Activated CD8-positive, alpha-beta T cell treated with anti-CD3 and anti-CD28 coated beads, Interleukin-2, amount 10 ng/mL, durations not matched to agents 7 days and 5 days (primary cell): Measurements from ENCODE around the gene GMCL2. TPM values are rescaled to one million over a fixed set of nuclear protein-coding genes. Genes with fewer than 3 reads are reported as not detected.
A peak's percentile ranks its signal among the peaks of the same experiment; 100 is the strongest.

Source experiments
- ATAC-seq: fragments of 150-1000 bp; cut with Tn5 transposase; one replicate; pipeline ENCODE4 v1.10.0; 2021; ENCODE audit warnings: moderate library complexity
- CTCF ChIA-PET: fragments of 350-600 bp; sonication (Branson Sonifier 250); formaldehyde crosslinking; loops from one replicate; lab custom pipeline; 2021; ENCODE audit warnings: antibody characterized with exemption; lab: Charles Lee
- POLR2A ChIA-PET: fragments of 350-600 bp; sonication (Branson Sonifier 250); formaldehyde crosslinking; loops from one replicate; lab custom pipeline; 2021; ENCODE audit warnings: antibody characterized with exemption; lab: Charles Lee
- DNase-seq: peaks from one replicate; pipeline ENCODE4 v3.0.0-alpha.2; 2020
- H3K27ac Mint-ChIP-seq: one replicate; pipeline ENCODE4 v1.8.0; 2021; ENCODE audit warnings: mild to moderate bottlenecking, mixed read lengths
- H3K27me3 Mint-ChIP-seq: one replicate; pipeline ENCODE4 v1.8.0; 2021; ENCODE audit warnings: low read depth, mixed read lengths
- H3K36me3 Mint-ChIP-seq: one replicate; pipeline ENCODE4 v1.8.0; 2021; ENCODE audit warnings: low read depth, mixed read lengths
- H3K4me1 Mint-ChIP-seq: one replicate; pipeline ENCODE4 v1.8.0; 2021; ENCODE audit warnings: low read depth, mixed read lengths
- H3K4me3 Mint-ChIP-seq: one replicate; pipeline ENCODE4 v1.8.0; 2021; ENCODE audit warnings: mild to moderate bottlenecking, mixed read lengths
- H3K9me3 Mint-ChIP-seq: one replicate; pipeline ENCODE4 v1.8.0; 2022; ENCODE audit warnings: mixed read lengths; ENCODE audit not compliant: insufficient read depth
- total RNA-seq, 2 experiments: library from RNA; stranded (reverse); gene quantifications; one replicate each; pipeline ENCODE4 v1.2.3, GENCODE V29; 2021

Gene GMCL2
- total RNA-seq, 2 experiments from 2014 or later, result not detected

- POLR2A ChIA-PET, result interaction anchor here (0.6 kb wide), 1 partner anchor 736 kb away, joined by 3 read pairs; no protein-coding TSS in a partner anchor
- ATAC-seq, result no peak
- H3K9me3 Mint-ChIP-seq, result no peaks in the 10 kb centered on the region
- peaks cover 32% of the 10 kb centered on the region for H3K36me3 Mint-ChIP-seq
- peak overlapping the region; percentile 47 for H3K27ac Mint-ChIP-seq
- CTCF ChIA-PET, result interaction anchor here (1.1 to 11.4 kb wide), 3 partner anchors 18 to 75 kb away, joined by 3 to 204 read pairs (median 22); no protein-coding TSS in a partner anchor
- H3K4me1 Mint-ChIP-seq, result peaks cover 43% of the 10 kb centered on the region
- H3K27me3 Mint-ChIP-seq, result no peaks in the 10 kb centered on the region
- DNase-seq, result no peak
- no peak overlapping the region for H3K4me3 Mint-ChIP-seq
Measured at GRCh38 chr5:178150977-178151734, 36.0 kb downstream of the GMCL2 start.

GRCh38 chr5:178149199-178149932, 37.8 kb downstream of the GMCL2 start:
- DNase-seq (no peak), ATAC-seq (no peak)
- H3K9me3 Mint-ChIP-seq, result no peaks in the 10 kb centered on the region
- peaks cover 43% of the 10 kb centered on the region for H3K4me1 Mint-ChIP-seq
- H3K4me3 Mint-ChIP-seq, result no peak overlapping the region
- H3K27ac Mint-ChIP-seq, result peak overlapping the region; percentile 54
- POLR2A ChIA-PET, result interaction anchor here (1.1 to 1.2 kb wide), 2 partner anchors 74 kb away, joined by 3 to 7 read pairs; no protein-coding TSS in a partner anchor
- CTCF ChIA-PET, result interaction anchor here (0.5 to 11.4 kb wide), 5 partner anchors 14 to 73 kb away, joined by 3 to 204 read pairs (median 4); no protein-coding TSS in a partner anchor
- H3K36me3 Mint-ChIP-seq, result peaks cover 36% of the 10 kb centered on the region
- no peaks in the 10 kb centered on the region for H3K27me3 Mint-ChIP-seq

GRCh38 chr5:178147406-178147805, 39.8 kb downstream of the GMCL2 start:
- peaks cover 32% of the 10 kb centered on the region for H3K36me3 Mint-ChIP-seq
- peaks cover 34% of the 10 kb centered on the region for H3K4me1 Mint-ChIP-seq
- no peak overlapping the region for H3K4me3 Mint-ChIP-seq
- ChIA-PET CTCF (interaction anchor here (1.6 to 11.4 kb wide), 3 partner anchors 27 to 71 kb away, joined by 4 to 204 read pairs (median 4); no protein-coding TSS in a partner anchor), POLR2A (no interaction called here)
- DNase-seq (no peak), ATAC-seq (no peak)
- no peaks in the 10 kb centered on the region for H3K27me3 Mint-ChIP-seq
- no peak overlapping the region for H3K27ac Mint-ChIP-seq
- H3K9me3 Mint-ChIP-seq, result no peaks in the 10 kb centered on the region

GRCh38 chr5:178145965-178146820, 41.0 kb downstream of the GMCL2 start:
- peak; percentile 83 for DNase-seq
- H3K4me1 Mint-ChIP-seq, result peaks cover 25% of the 10 kb centered on the region
- CTCF ChIA-PET, result interaction anchor here (0.8 to 11.4 kb wide), 11 partner anchors 7 to 70 kb away, joined by 3 to 204 read pairs (median 4); partner anchors contain the start of gene NHP2

GRCh38 chr5:178143901-178144300, 43.3 kb downstream of the GMCL2 start:
- no peak overlapping the region for H3K27ac Mint-ChIP-seq
- ChIA-PET POLR2A (interaction anchor here (0.6 kb wide), 1 partner anchor 69 kb away, joined by 3 read pairs; no protein-coding TSS in a partner anchor), CTCF (interaction anchor here (1.6 to 11.4 kb wide), 3 partner anchors 9 to 68 kb away, joined by 3 to 204 read pairs (median 10); no protein-coding TSS in a partner anchor)
- no peaks in the 10 kb centered on the region for H3K27me3 Mint-ChIP-seq
- no peak for DNase-seq
- H3K4me3 Mint-ChIP-seq, result no peak overlapping the region
- peaks cover 17% of the 10 kb centered on the region for H3K36me3 Mint-ChIP-seq
- no peaks in the 10 kb centered on the region for H3K9me3 Mint-ChIP-seq
- H3K4me1 Mint-ChIP-seq, result peaks cover 2% of the 10 kb centered on the region
- no peak for ATAC-seq

More at GRCh38 chr5:178145965-178146820, 41.0 kb downstream of the GMCL2 start:
- Mint-ChIP-seq H3K9me3 (no peaks in the 10 kb centered on the region), H3K4me3 (no peak overlapping the region), H3K27me3 (no peaks in the 10 kb centered on the region), H3K27ac (no peak overlapping the region), H3K36me3 (peaks cover 27% of the 10 kb centered on the region)
- POLR2A ChIA-PET, result interaction anchor here (1.1 kb wide), 1 partner anchor 68 kb away, joined by 3 read pairs; no protein-coding TSS in a partner anchor
- ATAC-seq, result peak; percentile 89

- ChIA-PET CTCF (interaction anchor here (1.6 to 11.4 kb wide), 3 partner anchors 8 to 67 kb away, joined by 3 to 204 read pairs (median 10); no protein-coding TSS in a partner anchor), POLR2A (no interaction called here)
- no peak for DNase-seq
- no peaks in the 10 kb centered on the region for H3K27me3 Mint-ChIP-seq
- no peak overlapping the region for H3K27ac Mint-ChIP-seq
- no peaks in the 10 kb centered on the region for H3K4me1 Mint-ChIP-seq
- no peak overlapping the region for H3K4me3 Mint-ChIP-seq
- H3K9me3 Mint-ChIP-seq, result no peaks in the 10 kb centered on the region
- no peak for ATAC-seq
- peaks cover 13% of the 10 kb centered on the region for H3K36me3 Mint-ChIP-seq
Measured at GRCh38 chr5:178143246-178143645, 43.9 kb downstream of the GMCL2 start.

- Mint-ChIP-seq H3K9me3 (no peaks in the 10 kb centered on the region), H3K4me1 (no peaks in the 10 kb centered on the region), H3K36me3 (peaks cover 10% of the 10 kb centered on the region), H3K27ac (no peak overlapping the region), H3K27me3 (no peaks in the 10 kb centered on the region), H3K4me3 (no peak overlapping the region)
- DNase-seq, result no peak
- no peak for ATAC-seq
- POLR2A ChIA-PET, result no interaction called here
- CTCF ChIA-PET, result interaction anchor here (2.4 to 11.4 kb wide), 2 partner anchors 22 to 66 kb away, joined by 10 to 204 read pairs; no protein-coding TSS in a partner anchor
Measured at GRCh38 chr5:178142642-178143041, 44.5 kb downstream of the GMCL2 start.

GRCh38 chr5:178141550-178141949, 45.6 kb downstream of the GMCL2 start:
- H3K4me1 Mint-ChIP-seq, result no peaks in the 10 kb centered on the region
- H3K9me3 Mint-ChIP-seq, result no peaks in the 10 kb centered on the region
- POLR2A ChIA-PET, result no interaction called here
- H3K4me3 Mint-ChIP-seq, result no peak overlapping the region
- peaks cover 6% of the 10 kb centered on the region for H3K36me3 Mint-ChIP-seq
- DNase-seq (no peak), ATAC-seq (no peak)
- H3K27ac Mint-ChIP-seq, result no peak overlapping the region
- CTCF ChIA-PET, result interaction anchor here (1.2 to 11.4 kb wide), 2 partner anchors 21 to 65 kb away, joined by 8 to 204 read pairs; no protein-coding TSS in a partner anchor
- no peaks in the 10 kb centered on the region for H3K27me3 Mint-ChIP-seq

- CTCF ChIA-PET, result interaction anchor here (1.6 to 4.6 kb wide), 2 partner anchors 17 to 62 kb away, joined by 9 to 34 read pairs; no protein-coding TSS in a partner anchor
- POLR2A ChIA-PET, result no interaction called here
Measured at GRCh38 chr5:178137991-178138390, 49.2 kb downstream of the GMCL2 start.

GRCh38 chr5:178136990-178137389, 50.2 kb downstream of the GMCL2 start:
- no peak for ATAC-seq
- DNase-seq, result no peak
- Mint-ChIP-seq H3K9me3 (no peaks in the 10 kb centered on the region), H3K36me3 (peaks cover 2% of the 10 kb centered on the region), H3K27ac (no peak overlapping the region), H3K27me3 (no peaks in the 10 kb centered on the region), H3K4me3 (no peak overlapping the region), H3K4me1 (no peaks in the 10 kb centered on the region)
- ChIA-PET CTCF (interaction anchor here (4.6 kb wide), 1 partner anchor 61 kb away, joined by 34 read pairs; no protein-coding TSS in a partner anchor), POLR2A (no interaction called here)

More at GRCh38 chr5:178137991-178138390, 49.2 kb downstream of the GMCL2 start:
- H3K4me3 Mint-ChIP-seq, result no peak overlapping the region
- H3K27me3 Mint-ChIP-seq, result no peaks in the 10 kb centered on the region
- ATAC-seq (no peak), DNase-seq (no peak)
- no peaks in the 10 kb centered on the region for H3K4me1 Mint-ChIP-seq
- peaks cover 2% of the 10 kb centered on the region for H3K36me3 Mint-ChIP-seq
- H3K9me3 Mint-ChIP-seq, result no peaks in the 10 kb centered on the region
- no peak overlapping the region for H3K27ac Mint-ChIP-seq
